Pancreas (tissue), 10 donors: ENCODE data around the gene TMEM145. TPM values are rescaled to one million over a fixed set of nuclear protein-coding genes. Genes with fewer than 3 reads are reported as not detected.
A peak's percentile ranks its signal among the peaks of the same experiment; 100 is the strongest.

Experiments used
- ATAC-seq, 4 donors: fragments of 200-7000 bp; cut with Tn5 transposase; one replicate each; pipeline versions ENCODE4 v1.8.0 to v1.9.1; 2020; ENCODE audit warnings: mild to moderate bottlenecking in 4 of 4, moderate library complexity in 4 of 4
- DNase-seq, 6 donors: peaks; one replicate each; pipeline ENCODE4 v3.0.0-alpha.2; 2020
- FAIRE-seq: peaks from 2 replicates; lab custom pipeline; 2012; peaks lifted over from hg19 to GRCh38; lab: Jason Lieb, UNC
- H3K27ac ChIP-seq, 4 donors: fragments of 200-600 bp; sonication (generic); 1 replicate in 3 of 4; 2 replicates in 1 of 4; pipeline versions ENCODE4 v1.5.0 to v1.8.0; 2020
- H3K27me3 ChIP-seq, 4 donors: fragments of 200-600 bp; one replicate each; pipeline ENCODE4 v1.8.0; 2021
- H3K36me3 ChIP-seq, 3 donors: fragments of 200-600 bp; sonication (generic) in 1 of 3; one replicate each; pipeline versions ENCODE4 v1.5.0 to v1.8.0; 2020 to 2021
- H3K4me1 ChIP-seq, 3 donors: fragments of 200-600 bp; one replicate each; pipeline ENCODE4 v1.8.0; 2021
- H3K4me3 ChIP-seq, 4 donors: fragments of 200-600 bp; sonication (generic) in 2 of 4; one replicate each; pipeline versions ENCODE4 v1.5.0 to v1.8.0; 2020 to 2021
- H3K9me3 ChIP-seq, 4 donors: fragments of 200-600 bp; one replicate each; pipeline ENCODE4 v1.8.0; 2021
- CTCF ChIP-seq, 4 donors: fragments of 200-600 bp; sonication (generic) in 3 of 4; IDR thresholded peaks; one replicate each; pipeline versions ENCODE4 v1.5.0 to v1.8.0; 2021; ENCODE audit warnings: antibody characterized with exemption in 4 of 4
- WGBS, 2 donors: extraction: QIAGEN DNeasy Blood & Tissue Kit; methylation state at CpG; one replicate each; pipeline ENCODE4 v1.1.7; 2013; 5-methylcytosine and 5-hydroxymethylcytosine counted together
- intact Hi-C, 3 donors: fragments of 100-400 bp; cut with DNase I; formaldehyde crosslinking; loops; one replicate each; pipeline versions ENCODE4 v1.11.1 to v1.14.2; 2022
- polyA plus RNA-seq, 2 donors: library from polyadenylated mRNA; stranded (reverse); fragments of 200-250 nt; gene quantifications; one replicate each; pipeline ENCODE4 v1.2.3, GENCODE V29; 2013
- total RNA-seq, 6 donors: library from RNA; stranded (reverse); fragmentation: NEBNext Ultra II Directional in 4 of 6; extraction: Animal tissue kit (Norgen Biotek cat#: 25700) in 4 of 6; gene quantifications; one replicate each; pipeline versions ENCODE4 v1.2.1 to v1.2.4, GENCODE V29; 2021 to 2023
- donor health status: healthy with polysubstance abuse.
- donor health status: DM: no; HTN: no; CAD: no; lungs with moderate emphysema.
- donor health status: DM: no; HTN: no; CAD: no.
- donor health status: control.
- donor health status: control.
- donor health status: Bipolar disorder and iron deficiency.
- donor health status: DM: yes; HTN: yes; CAD: no.
- donor health status: DM: no; HTN: no; CAD: no.
- donor health status: DM: no; HTN: no; CAD: no.
- donor health status: DM: yes; HTN: yes; CAD: no.

TMEM145 gene
- total and polyA plus RNA-seq, 8 donors, result 0.46 to 8.2 (median 1.0) TPM

GRCh38 chr19:42277821-42278451 is 35.2 kb upstream of the TMEM145 start:
- no peak for TF ChIP-seq CTCF (IDR thresholded peaks at IDR 0.05)
- Histone ChIP-seq H3K27ac (peak overlapping the region in 3 of 4 donors; percentile 33 to 90 (median 55)), H3K36me3 (peaks cover 0 to 21% (median 15%) of the 10 kb centered on the region in 3 donors), H3K4me1 (peaks cover 16 to 54% (median 28%) of the 10 kb centered on the region in 3 donors), H3K9me3 (no peaks in the 10 kb centered on the region), H3K4me3 (no peak overlapping the region), H3K27me3 (no peaks in the 10 kb centered on the region)
- intact Hi-C loops, result no loop called here
- ATAC-seq (no peak), FAIRE-seq (no peak), DNase-seq (peak in 4 of 6 donors; percentile 17 to 74 (median 52))
- WGBS, 2 donors, result 52 to 54% methylated on average over 10 of the region's 10 CpGs

DNA sequence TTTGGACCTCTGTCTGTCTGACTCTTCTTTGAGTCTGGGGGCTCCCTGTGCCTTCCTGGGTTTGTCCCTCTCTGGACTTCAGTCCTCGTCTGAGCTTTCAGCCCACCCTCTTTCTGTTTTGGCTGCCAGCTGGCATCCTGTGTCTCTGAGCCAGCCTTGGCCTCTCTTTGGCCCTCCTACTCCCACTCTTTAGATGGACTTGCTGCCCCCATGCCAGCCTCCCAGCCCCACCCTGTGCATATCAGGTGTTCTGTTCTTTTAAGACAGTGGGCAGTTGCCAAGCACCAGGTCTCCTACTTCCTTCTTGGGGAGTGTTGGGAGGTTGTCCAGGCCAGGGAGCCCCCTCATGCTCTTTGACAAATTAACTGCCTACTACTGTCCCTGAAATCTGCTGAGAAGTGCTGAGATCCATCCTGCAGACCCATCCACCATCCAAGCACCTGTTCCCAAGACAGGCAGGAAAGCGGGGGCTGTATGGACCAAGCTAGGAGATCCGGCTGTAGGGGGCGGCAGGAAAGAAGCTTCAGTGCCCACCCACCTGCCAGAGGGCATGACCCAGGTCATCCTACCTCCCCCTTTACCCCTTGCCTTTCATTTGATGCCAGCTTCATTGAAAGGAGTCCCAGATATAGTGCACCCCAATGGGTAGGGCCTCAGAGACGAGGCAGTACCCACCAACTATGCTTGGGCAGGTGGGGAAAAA is 34.5 kb upstream of the TMEM145 start:
- Histone ChIP-seq H3K9me3 (no peaks in the 10 kb centered on the region), H3K27ac (peak overlapping the region in 3 of 4 donors; percentile 33 to 90 (median 55)), H3K36me3 (peaks cover 0 to 14% (median 8%) of the 10 kb centered on the region in 3 donors), H3K4me1 (peaks cover 16 to 56% (median 28%) of the 10 kb centered on the region in 3 donors), H3K4me3 (no peak overlapping the region), H3K27me3 (no peaks in the 10 kb centered on the region)
- WGBS, 2 donors, result 77 to 81% methylated on average over 5 of the region's 5 CpGs
- intact Hi-C loops, result no loop called here
- no peak for FAIRE-seq
- DNase-seq, result peak in 3 of 6 donors; percentile 26 to 42 (median 27)
- no peak for ATAC-seq
- no peak for TF ChIP-seq CTCF (IDR thresholded peaks at IDR 0.05)

DNA sequence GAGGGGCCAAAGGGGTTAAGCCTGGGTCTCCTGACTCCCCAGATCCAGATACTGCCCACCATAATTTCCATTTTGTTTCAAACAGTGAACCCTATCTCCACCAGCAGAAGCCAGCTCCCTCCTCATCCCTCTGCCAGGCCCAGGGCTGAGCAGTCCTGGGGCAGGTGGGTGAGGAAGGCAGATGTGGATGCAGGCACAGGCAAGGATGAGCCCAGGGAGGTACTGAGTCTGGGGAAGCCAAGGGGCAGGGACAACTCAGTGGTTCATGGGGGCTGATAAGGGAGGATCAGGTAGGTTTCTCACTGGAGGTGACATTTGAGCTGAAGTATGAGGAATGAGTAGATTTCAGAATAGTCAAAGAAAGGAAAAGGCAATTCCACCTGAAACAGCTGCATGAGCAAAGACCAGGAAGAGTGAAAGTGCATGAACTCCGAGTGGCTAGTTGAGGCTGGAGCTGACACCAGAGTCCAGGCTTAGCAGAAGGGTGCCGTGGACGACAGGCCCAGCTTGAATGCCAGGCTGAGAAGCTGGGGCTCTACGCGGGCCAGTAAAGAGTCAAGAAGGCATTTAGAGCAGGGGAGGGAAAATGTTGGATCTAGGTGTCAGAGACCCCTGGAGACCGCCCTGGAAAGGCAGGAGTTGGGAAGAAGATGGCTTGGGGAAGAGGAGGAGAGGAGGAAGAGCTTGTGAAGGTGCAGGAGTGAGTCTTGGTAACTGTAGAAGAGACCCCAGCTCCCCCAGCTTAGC is 33.8 kb upstream of the TMEM145 start:
- peak overlapping the region; percentile 60 to 92 (median 61) for H3K4me3 ChIP-seq

More for the DNA sequence above, 33.8 kb upstream of the TMEM145 start:
- H3K36me3 ChIP-seq, result peaks cover 0 to 7% (median 6%) of the 10 kb centered on the region in 3 donors
- H3K4me1 ChIP-seq, result peaks cover 16 to 56% (median 28%) of the 10 kb centered on the region in 3 donors
- TF ChIP-seq CTCF (IDR thresholded peaks at IDR 0.05), result no peak
- H3K9me3 ChIP-seq, result no peaks in the 10 kb centered on the region
- WGBS, 2 donors, result 13 to 19% methylated on average over 6 of the region's 6 CpGs
- intact Hi-C loops, result no loop called here
- no peak for FAIRE-seq
- peak in 1 of 6 donors; percentile 17 for DNase-seq
- no peak for ATAC-seq
- no peaks in the 10 kb centered on the region for H3K27me3 ChIP-seq
- peak overlapping the region; percentile 70 to 90 (median 78) for H3K27ac ChIP-seq
